ENCODE data around the gene REXO4.

REXO4 gene

GRCh38 chr9:133389025-133389557, 28.7 kb downstream of the REXO4 start:
- in situ Hi-C loops (cut with HindIII; ENCODE audit: low sequenced_read_pairs): no loop called here
- no peak for TF ChIP-seq CTCF (IDR thresholded peaks at IDR 0.05; ENCODE audit: low read depth, low read length, missing control alignments)
- no peak overlapping the region for H3K4me3 ChIP-seq (ENCODE audit: low read depth, low read length)
- no peak for DNase-seq (ENCODE audit: low read depth)

DNA sequence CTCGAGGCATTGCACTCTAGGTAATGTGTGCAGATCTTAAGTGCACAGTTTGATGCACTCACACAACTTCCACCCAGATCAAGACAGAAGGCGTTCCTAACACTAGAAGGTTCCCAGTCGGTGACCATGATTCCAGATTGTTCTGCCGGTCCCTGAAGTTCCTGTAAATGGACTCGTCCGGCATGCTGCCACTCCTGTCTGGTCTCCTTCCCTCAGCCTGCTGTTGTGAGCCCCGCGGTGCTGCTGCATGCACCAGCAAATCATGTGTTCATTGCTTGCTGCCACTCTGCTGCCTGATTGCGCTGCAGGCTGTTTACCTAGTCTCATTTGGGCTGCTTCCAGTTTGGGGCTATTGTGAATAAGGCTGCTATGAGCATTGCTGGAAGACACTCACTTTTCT, 30.1 kb downstream of the REXO4 start:
- H3K4me3 ChIP-seq (ENCODE audit: low read depth, low read length): no peak overlapping the region
- TF ChIP-seq CTCF (IDR thresholded peaks at IDR 0.05; ENCODE audit: low read depth, low read length, missing control alignments): no peak
- DNase-seq (ENCODE audit: low read depth): no peak
- in situ Hi-C loops (cut with HindIII; ENCODE audit: low sequenced_read_pairs): no loop called here

DNA sequence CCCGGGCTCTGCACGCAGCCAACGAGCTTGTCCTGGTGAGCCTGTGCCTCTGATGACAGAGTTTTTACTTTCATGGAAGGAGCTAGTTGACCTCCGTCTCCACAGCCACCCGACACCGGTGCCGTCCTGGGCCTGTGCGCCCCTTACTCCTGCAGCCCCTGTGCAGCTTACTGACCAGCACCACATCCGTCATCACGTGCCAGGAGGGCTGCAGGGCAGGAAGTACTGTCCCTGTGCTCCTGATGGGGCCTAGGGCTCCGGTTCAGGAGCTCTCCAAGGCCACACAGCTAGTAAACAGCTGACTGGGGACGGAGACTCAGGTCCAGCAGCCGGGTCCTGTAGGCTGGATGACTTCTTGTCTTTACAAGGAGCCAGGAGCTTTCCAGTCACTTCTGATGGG, 31.5 kb downstream of the REXO4 start:
- TF ChIP-seq CTCF (IDR thresholded peaks at IDR 0.05; ENCODE audit: low read depth, low read length, missing control alignments): no peak
- in situ Hi-C loops (cut with HindIII; ENCODE audit: low sequenced_read_pairs): no loop called here
- H3K4me3 ChIP-seq (ENCODE audit: low read depth, low read length): no peak overlapping the region
- DNase-seq (ENCODE audit: low read depth): no peak

DNA sequence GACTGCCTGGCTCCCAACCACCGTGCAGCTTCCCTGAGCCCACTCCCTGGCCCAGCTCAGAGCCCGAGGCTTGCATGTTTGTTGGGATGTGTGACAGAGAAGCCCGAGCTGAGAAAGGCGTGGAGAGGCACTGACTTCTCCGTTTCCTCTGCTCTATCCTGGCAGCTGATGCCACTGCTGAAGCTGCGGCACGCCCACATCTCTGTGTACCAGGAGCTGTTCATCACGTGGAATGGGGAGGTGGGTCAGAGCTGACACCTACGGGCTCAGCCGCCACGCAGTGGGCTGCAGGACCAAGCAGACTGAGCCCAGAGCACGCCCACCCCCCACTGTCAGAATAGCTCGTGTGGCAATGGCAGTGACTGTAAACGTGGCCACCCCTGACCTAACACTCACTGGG, 32.4 kb downstream of the REXO4 start:
- in situ Hi-C loops (cut with HindIII; ENCODE audit: low sequenced_read_pairs): no loop called here
- no peak for TF ChIP-seq CTCF (IDR thresholded peaks at IDR 0.05; ENCODE audit: low read depth, low read length, missing control alignments)

GRCh38 chr9:133384736-133385321, 33.0 kb downstream of the REXO4 start:
- DNase-seq (ENCODE audit: low read depth): no peak
- no peak for TF ChIP-seq CTCF (IDR thresholded peaks at IDR 0.05; ENCODE audit: low read depth, low read length, missing control alignments)
- in situ Hi-C loops (cut with HindIII; ENCODE audit: low sequenced_read_pairs): no loop called here
- H3K4me3 ChIP-seq (ENCODE audit: low read depth, low read length): no peak overlapping the region

More for the DNA sequence above, 32.4 kb downstream of the REXO4 start:
- DNase-seq (ENCODE audit: low read depth): no peak
- no peak overlapping the region for H3K4me3 ChIP-seq (ENCODE audit: low read depth, low read length)

DNA sequence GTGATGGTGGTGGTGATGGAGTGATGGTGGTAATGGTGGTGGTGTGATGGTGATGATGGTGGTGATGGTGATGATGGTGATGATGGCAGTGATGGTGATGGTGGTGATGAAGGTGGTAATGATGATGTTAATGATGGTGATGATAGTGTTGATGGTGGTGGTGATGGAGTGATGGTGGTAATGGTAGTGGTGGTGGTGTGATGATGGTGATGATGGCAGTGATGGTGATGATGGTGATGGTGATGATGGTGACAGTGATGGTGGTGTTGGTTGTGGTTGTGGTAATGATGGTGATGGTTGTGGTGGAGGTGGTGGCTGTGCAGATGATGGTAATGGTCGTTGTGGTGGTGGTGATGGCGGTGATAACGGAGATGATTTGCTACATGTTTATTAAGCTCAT, 34.4 kb downstream of the REXO4 start:
- no peak for TF ChIP-seq CTCF (IDR thresholded peaks at IDR 0.05; ENCODE audit: low read depth, low read length, missing control alignments)
- DNase-seq (ENCODE audit: low read depth): no peak

More for the DNA sequence above, 34.4 kb downstream of the REXO4 start:
- no peak overlapping the region for H3K4me3 ChIP-seq (ENCODE audit: low read depth, low read length)
- in situ Hi-C loops (cut with HindIII; ENCODE audit: low sequenced_read_pairs): no loop called here
